SK-N-SH (cell line): ENCODE data around the gene OR2M7. TPM values are rescaled to one million over a fixed set of nuclear protein-coding genes. Genes with fewer than 3 reads are reported as not detected.
"Not testable (repeated sequence)": the region's sequence is repeated elsewhere in the genome, so short reads cannot be mapped to it uniquely, and the experiment has no call there.

Source experiments
- CTCF ChIA-PET: fragments of 300-600, 350-600 bp; formaldehyde crosslinking; extraction: SDS; loops from one replicate; lab custom pipeline; 2021; lab: Yijun Ruan, JAX
- POLR2A ChIA-PET: fragments of 350-600 bp; sonication (Branson Sonifier 250); formaldehyde crosslinking; extraction: SDS; loops from one replicate; lab custom pipeline; 2020; ENCODE audit warnings: antibody characterized with exemption, inconsistent platforms; lab: Yijun Ruan, JAX
- DNase-seq: peaks from one replicate; pipeline ENCODE4 v3.0.0; 2012
- H2AFZ ChIP-seq: fragments of 200-600 bp; sonication (generic); 2 replicates; pipeline ENCODE4 v1.8.1; 2016; ENCODE audit warnings: antibody characterized with exemption, mild to moderate bottlenecking, low read depth
- H3F3A ChIP-seq: fragments of 200-600 bp; sonication (generic); replicated peaks from 2 replicates; pipeline ENCODE3; 2016; ENCODE audit warnings: antibody characterized with exemption, mild to moderate bottlenecking; ENCODE audit not compliant: insufficient read depth
- H3K27ac ChIP-seq, 2 experiments: fragments of 200-500 bp in 1 of 2; fragments of 200-600 bp in 1 of 2; sonication (Bioruptor generic) in 1 of 2; sonication (generic), shearing (Covaris generic) in 1 of 2; 2 replicates each; pipeline versions ENCODE4 v1.5.1 to v1.6.1; 2014 to 2016; ENCODE audit warnings: low read depth in 2 of 2, inconsistent platforms in 1 of 2, low read length in 1 of 2, mild to moderate bottlenecking in 1 of 2, mixed read lengths in 1 of 2
- H3K27me3 ChIP-seq: fragments of 200-600 bp; sonication (generic), shearing (Covaris generic); 2 replicates; pipeline ENCODE4 v1.6.1; 2016; ENCODE audit warnings: mixed run types; ENCODE audit not compliant: insufficient read depth
- H3K36me3 ChIP-seq, 2 experiments: fragments of 200-500 bp in 1 of 2; fragments of 200-600 bp in 1 of 2; sonication (Bioruptor generic) in 1 of 2; sonication (generic) in 1 of 2; replicated peaks in 1 of 2; 2 replicates each; pipeline versions ENCODE3 to v1.5.1; 2014 to 2016; ENCODE audit warnings: low read length in 1 of 2, mild to moderate bottlenecking in 1 of 2; ENCODE audit not compliant: insufficient read depth in 2 of 2, control insufficient read depth in 1 of 2
- H3K4me1 ChIP-seq, 2 experiments: fragments of 200-500 bp in 1 of 2; fragments of 200-600 bp in 1 of 2; sonication (Bioruptor generic) in 1 of 2; sonication (generic), shearing (Covaris generic) in 1 of 2; 2 replicates each; pipeline versions ENCODE4 v1.5.1 to v1.6.1; 2014 to 2016; ENCODE audit warnings: low read depth in 1 of 2, low read length in 1 of 2, mixed run types in 1 of 2; ENCODE audit not compliant: insufficient read depth in 2 of 2, control insufficient read depth in 1 of 2
- H3K4me2 ChIP-seq: fragments of 200-600 bp; sonication (generic), shearing (Covaris generic); 2 replicates; pipeline ENCODE4 v1.6.1; 2017; ENCODE audit warnings: mixed run types
- H3K4me3 ChIP-seq, 2 experiments: fragments of 200-500 bp in 1 of 2; fragments of 200-600 bp in 1 of 2; sonication (Bioruptor generic) in 1 of 2; sonication (generic), shearing (Covaris generic) in 1 of 2; 2 replicates each; pipeline versions ENCODE4 v1.5.1 to v1.8.1; 2014 to 2016; ENCODE audit warnings: low read depth in 2 of 2, inconsistent platforms in 1 of 2, low read length in 1 of 2, mild to moderate bottlenecking in 1 of 2, mixed read lengths in 1 of 2, moderate library complexity in 1 of 2
- H3K79me2 ChIP-seq: fragments of 200-600 bp; sonication (generic); 2 replicates; pipeline ENCODE4 v1.8.1; 2017; ENCODE audit warnings: mild to moderate bottlenecking; ENCODE audit not compliant: insufficient read depth
- H3K9ac ChIP-seq: fragments of 200-600 bp; sonication (generic); 2 replicates; pipeline ENCODE4 v1.6.1; 2017; ENCODE audit warnings: mixed run types
- H3K9me2 ChIP-seq: fragments of 200-600 bp; sonication (generic); 2 replicates; pipeline ENCODE4 v1.6.1; 2017; ENCODE audit warnings: mixed run types
- H3K9me3 ChIP-seq: fragments of 200-600 bp; sonication (generic); 2 replicates; pipeline ENCODE4 v1.6.1; 2017; ENCODE audit warnings: mixed run types, mild to moderate bottlenecking, moderate library complexity
- H4K20me1 ChIP-seq: fragments of 200-600 bp; sonication (generic); 2 replicates; pipeline ENCODE4 v1.6.1; 2017; ENCODE audit warnings: mild to moderate bottlenecking, mixed run types; ENCODE audit not compliant: insufficient read depth
- CHD2 ChIP-seq: fragments of 150-350 bp; IDR thresholded peaks from 2 replicates; pipeline ENCODE4 v1.6.1; 2018; ENCODE audit warnings: low read length; ENCODE audit not compliant: partially characterized antibody
- EZH2phosphoT487 ChIP-seq: fragments of 200-600 bp; sonication (generic); IDR thresholded peaks from 2 replicates; pipeline ENCODE4 v1.6.1; 2017; ENCODE audit warnings: low read depth, mixed run types, mild to moderate bottlenecking, antibody characterized with exemption, moderate library complexity, borderline replicate concordance
- GATA2 ChIP-seq: sonication (generic); formaldehyde crosslinking; IDR thresholded peaks from 2 replicates; pipeline ENCODE4 v1.5.0; 2020; ENCODE audit warnings: mild to moderate bottlenecking, missing genetic modification reagents
- IRF3 ChIP-seq: fragments of 150-350 bp; IDR thresholded peaks from 2 replicates; pipeline ENCODE4 v1.6.1; 2016; ENCODE audit warnings: mild to moderate bottlenecking, low read depth, low read length
- JUND ChIP-seq: IDR thresholded peaks from 2 replicates; pipeline ENCODE4 v1.4.0; 2012
- POLR2AphosphoS5 ChIP-seq: IDR thresholded peaks from 2 replicates; pipeline ENCODE4 v1.6.1; 2012; ENCODE audit warnings: low read depth, low read length
- RCOR1 ChIP-seq: fragments of 150-350 bp; IDR thresholded peaks from 2 replicates; pipeline ENCODE4 v1.6.1; 2017; ENCODE audit warnings: antibody characterized with exemption, low read length
- RFX5 ChIP-seq: IDR thresholded peaks from 2 replicates; pipeline ENCODE4 v1.6.1; 2012; ENCODE audit warnings: mild to moderate bottlenecking, improper control_type of control experiment, low read length
- TAF1 ChIP-seq: IDR thresholded peaks from 2 replicates; pipeline ENCODE4 v1.6.1; 2012; ENCODE audit warnings: low read depth, mild to moderate bottlenecking, low read length, moderate library complexity, borderline replicate concordance
- USF2 ChIP-seq: fragments of 150-350 bp; IDR thresholded peaks from 2 replicates; pipeline ENCODE4 v1.6.1; 2017; ENCODE audit warnings: antibody characterized with exemption, low read length, low read depth, borderline replicate concordance
- WGBS: methylation state at CpG from one replicate; pipeline ENCODE4 v1.1.6; 2017; ENCODE audit warnings: low lambda C conversion rate; 5-methylcytosine and 5-hydroxymethylcytosine counted together
- polyA plus RNA-seq, 3 experiments: library from polyadenylated mRNA; depleted of rRNA; stranded (reverse); fragments of >200 nt; gene quantifications; 2 replicates each; pipeline ENCODE4 v1.2.3, GENCODE V29; 2012

The OR2M7 gene
- polyA plus RNA-seq, 1 of the 3 experiments (the other 2 are of a cell fraction), result not detected

GRCh38 chr1:248306103-248306502 is 18.3 kb downstream of the OR2M7 start:
- H3K27me3 ChIP-seq, result no peaks in the 10 kb centered on the region
- H3K9ac ChIP-seq, result no peak overlapping the region
- ChIA-PET CTCF (no interaction called here), POLR2A (no interaction called here)
- no peaks in the 10 kb centered on the region for H3K79me2 ChIP-seq
- no peak overlapping the region for H3K27ac ChIP-seq
- H3K4me1 ChIP-seq, result no peaks in the 10 kb centered on the region
- no peak overlapping the region for H3K4me2 ChIP-seq
- no peaks in the 10 kb centered on the region for H3K36me3 ChIP-seq
- H3K4me3 ChIP-seq, result no peak overlapping the region
- 22% methylated on average over 12 of the region's 19 CpGs for WGBS
- H3K9me2 ChIP-seq, result no peaks in the 10 kb centered on the region; the same call in 1 of the 2 replicates
- no peak overlapping the region for H2AFZ ChIP-seq
- no peaks in the 10 kb centered on the region for H3F3A ChIP-seq
- DNase-seq, result no peak
- H4K20me1 ChIP-seq, result no peaks in the 10 kb centered on the region
- H3K9me3 ChIP-seq, result peaks cover 4% of the 10 kb centered on the region; the same call in 1 of the 2 replicates
- TF ChIP-seq USF2, result no peak
- TF ChIP-seq GATA2 (CRISPR knock-in tag), result no peak

DNA sequence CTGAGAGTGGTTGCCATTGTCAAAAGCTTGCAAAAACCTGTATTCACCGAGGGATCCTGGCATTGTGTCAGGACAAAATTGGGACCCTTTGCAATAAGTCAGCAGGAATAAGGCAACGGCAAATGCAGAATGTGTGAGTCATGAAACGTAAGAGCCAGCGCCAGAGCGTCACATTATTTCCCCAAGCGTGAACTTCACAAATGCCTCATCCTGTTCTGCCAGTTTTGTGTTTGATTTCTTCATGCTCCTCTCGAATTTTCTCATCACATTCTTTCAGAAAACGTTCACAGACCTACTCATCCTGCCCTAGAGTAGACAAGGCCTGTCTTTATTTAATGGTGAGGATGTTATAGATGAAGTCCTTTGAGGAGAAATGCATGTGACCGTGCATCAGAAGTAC is 18.7 kb downstream of the OR2M7 start:
- H3K9me2 ChIP-seq, result not testable (repeated sequence)
- 24% methylated on average over 9 of the region's 9 CpGs for WGBS

GRCh38 chr1:248303324-248303723 is 21.0 kb downstream of the OR2M7 start, which contains the start of gene OR2T12:
Gene OR2T12, minus strand, starts transcription at chr1:248303424. Its CDS starts 7,846 bp downstream, at chr1:248295578.
- Histone ChIP-seq H3K79me2 (no peaks in the 10 kb centered on the region), H3K9me2 (no peaks in the 10 kb centered on the region; the same call in 1 of the 2 replicates), H3K36me3 (no peaks in the 10 kb centered on the region), H3F3A (no peaks in the 10 kb centered on the region), H3K27ac (no peak within 1 kb of the TSS), H4K20me1 (no peaks in the 10 kb centered on the region), H3K9ac (no peak within 1 kb of the TSS), H2AFZ (no peak within 1 kb of the TSS), H3K4me3 (no peak within 1 kb of the TSS), H3K4me1 (no peaks in the 10 kb centered on the region), H3K4me2 (no peak within 1 kb of the TSS), H3K9me3 (peaks cover 4% of the 10 kb centered on the region; the same call in 1 of the 2 replicates), H3K27me3 (no peaks in the 10 kb centered on the region)
- ChIA-PET POLR2A (no interaction called here), CTCF (interaction anchor here (1.0 kb wide), 1 partner anchor 13 kb away, joined by 3 read pairs; no protein-coding TSS in a partner anchor)
- TF ChIP-seq RFX5 (no peak), TAF1 (no peak), RCOR1 (no peak), JUND (no peak), POLR2AphosphoS5 (no peak), EZH2phosphoT487 (no peak), IRF3 (no peak), USF2 (no peak), CHD2 (no peak)
- WGBS, result 0% methylated on average over 1 of the region's 1 CpG
- no peak for DNase-seq

More for the DNA sequence above, 18.7 kb downstream of the OR2M7 start:
- H2AFZ ChIP-seq, H3K27ac ChIP-seq, H3K27me3 ChIP-seq, H3F3A ChIP-seq, H3K9ac ChIP-seq, H3K79me2 ChIP-seq, H3K4me2 ChIP-seq, H4K20me1 ChIP-seq, POLR2A ChIA-PET, DNase-seq, H3K4me1 ChIP-seq, H3K36me3 ChIP-seq, H3K4me3 ChIP-seq, H3K9me3 ChIP-seq, CTCF ChIA-PET: not testable (repeated sequence)
